KOPT-K1 (cell line): ENCODE data around the gene ZNF80.

Source experiments
- H3K27ac ChIP-seq: fragments of 200-600 bp; sonication (generic); 2 replicates; pipeline ENCODE4 v1.5.1; 2016; ENCODE audit warnings: antibody characterized with exemption, mild to moderate bottlenecking, low read depth, low read length; ENCODE audit not compliant: poor library complexity, severe bottlenecking
- H3K36me3 ChIP-seq: fragments of 200-600 bp; sonication (generic); 2 replicates; pipeline ENCODE4 v1.5.1; 2017; ENCODE audit warnings: antibody characterized with exemption, mild to moderate bottlenecking, low read length, moderate library complexity; ENCODE audit not compliant: insufficient read depth
- H3K9me3 ChIP-seq: fragments of 200-600 bp; sonication (generic); 2 replicates; pipeline ENCODE4 v1.5.1; 2017; ENCODE audit warnings: antibody characterized with exemption, low read length, mild to moderate bottlenecking; ENCODE audit not compliant: insufficient read depth, poor library complexity, severe bottlenecking

The ZNF80 gene

DNA sequence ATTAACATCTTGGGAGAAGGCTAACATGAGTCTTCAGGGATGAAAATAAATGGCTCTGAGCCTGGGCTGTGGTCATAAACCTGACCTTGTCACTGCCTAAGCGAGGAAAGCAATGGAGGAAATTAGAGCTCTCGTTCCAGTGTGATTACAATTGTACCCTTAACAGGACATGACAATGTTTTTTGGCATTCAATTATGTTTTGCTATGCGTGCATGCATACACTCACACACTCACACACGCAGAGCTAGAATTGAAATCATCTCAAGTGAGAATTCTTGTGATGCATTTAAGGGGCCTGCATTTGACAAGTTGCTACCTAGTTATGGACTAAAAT, 24.1 kb downstream of the ZNF80 start:
- no peak overlapping the region for H3K27ac ChIP-seq
- no peaks in the 10 kb centered on the region for H3K9me3 ChIP-seq
- no peaks in the 10 kb centered on the region for H3K36me3 ChIP-seq

- Histone ChIP-seq H3K36me3 (no peaks in the 10 kb centered on the region), H3K9me3 (no peaks in the 10 kb centered on the region), H3K27ac (no peak overlapping the region)
Measured at GRCh38 chr3:114212646-114213045, 24.7 kb downstream of the ZNF80 start.

GRCh38 chr3:114207768-114208167, 29.6 kb downstream of the ZNF80 start:
- no peak overlapping the region for H3K27ac ChIP-seq
- no peaks in the 10 kb centered on the region for H3K9me3 ChIP-seq
- no peaks in the 10 kb centered on the region for H3K36me3 ChIP-seq

GRCh38 chr3:114206342-114206741, 31.0 kb downstream of the ZNF80 start:
- H3K36me3 ChIP-seq = no peaks in the 10 kb centered on the region
- no peak overlapping the region for H3K27ac ChIP-seq
- no peaks in the 10 kb centered on the region for H3K9me3 ChIP-seq

DNA sequence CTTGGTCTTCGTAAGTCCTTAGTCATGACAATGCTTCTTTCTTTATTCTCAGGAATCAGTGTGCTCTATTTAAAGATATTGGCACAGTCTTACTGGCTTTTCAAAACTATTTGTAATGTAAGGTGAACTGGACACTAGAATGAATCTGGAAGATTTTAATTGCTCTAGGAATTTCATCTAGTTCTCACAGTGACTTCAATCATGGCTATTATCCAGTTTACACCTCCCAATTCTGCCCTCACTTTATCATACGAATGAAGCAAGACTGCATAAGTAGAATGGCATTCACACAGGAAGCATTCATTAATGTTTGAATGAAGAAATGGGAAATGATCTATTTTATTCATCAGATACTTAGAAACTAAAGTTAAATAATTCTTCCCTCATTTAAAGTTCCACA, 31.8 kb downstream of the ZNF80 start:
- Histone ChIP-seq H3K36me3 (no peaks in the 10 kb centered on the region), H3K27ac (no peak overlapping the region), H3K9me3 (no peaks in the 10 kb centered on the region)

GRCh38 chr3:114194750-114195149, 42.6 kb downstream of the ZNF80 start:
- Histone ChIP-seq H3K9me3 (no peaks in the 10 kb centered on the region), H3K36me3 (no peaks in the 10 kb centered on the region), H3K27ac (no peak overlapping the region)

DNA sequence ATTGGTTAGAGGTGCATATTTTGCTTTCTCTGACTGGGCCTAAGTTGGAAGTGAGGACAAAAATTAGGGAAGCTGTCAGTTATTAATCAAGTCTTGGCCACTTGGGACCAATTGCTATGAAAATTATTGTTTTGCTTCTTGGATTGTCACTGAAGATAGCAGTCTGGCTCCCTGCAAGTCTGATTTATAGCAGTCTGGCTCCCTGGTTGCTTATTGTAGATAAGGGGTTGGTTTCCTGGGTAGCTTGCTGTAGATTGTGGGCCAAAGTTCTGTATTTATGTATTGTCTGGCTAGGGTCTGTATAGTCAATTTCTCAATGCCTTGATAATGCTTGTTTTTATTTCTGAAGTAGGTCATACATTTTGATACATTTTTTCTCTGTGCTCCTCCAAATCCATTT, 45.2 kb downstream of the ZNF80 start:
- H3K27ac ChIP-seq = no peak overlapping the region
- H3K36me3 ChIP-seq = no peaks in the 10 kb centered on the region
- H3K9me3 ChIP-seq = no peaks in the 10 kb centered on the region

- Histone ChIP-seq H3K36me3 (no peaks in the 10 kb centered on the region), H3K9me3 (peaks cover 6% of the 10 kb centered on the region), H3K27ac (no peak overlapping the region)
Measured at GRCh38 chr3:114186501-114186900, 50.9 kb downstream of the ZNF80 start.
